ENCODE results near the gene YAE1. TPM values are rescaled to one million over a fixed set of nuclear protein-coding genes. Genes with fewer than 3 reads are reported as not detected.
A peak's percentile ranks its signal among the peaks of the same experiment; 100 is the strongest.

The YAE1 gene
- total RNA-seq, 1 experiment from 2014 or later = 39.0 TPM

- DNase-seq (ENCODE audit: low read depth) = no peak
These were observed 40.7 kb downstream of the YAE1 start for GRCh38 chr7:39606941-39607340.

GRCh38 chr7:39607865-39608264 lies 41.7 kb downstream of the YAE1 start:
- no peak for DNase-seq (ENCODE audit: low read depth)

- DNase-seq (ENCODE audit: low read depth) = no peak
These were observed 42.1 kb downstream of the YAE1 start for GRCh38 chr7:39608278-39608677.

GRCh38 chr7:39609113-39609934 lies 43.1 kb downstream of the YAE1 start:
- DNase-seq (ENCODE audit: low read depth) = no peak

- no peak for DNase-seq (ENCODE audit: low read depth)
These were observed 43.7 kb downstream of the YAE1 start for GRCh38 chr7:39609935-39610263.

GRCh38 chr7:39613577-39613976 lies 47.4 kb downstream of the YAE1 start:
- no peak for DNase-seq (ENCODE audit: low read depth)

GRCh38 chr7:39614299-39614698 lies 48.1 kb downstream of the YAE1 start:
- DNase-seq (ENCODE audit: low read depth) = no peak

- no peak for DNase-seq (ENCODE audit: low read depth)
These were observed 49.3 kb downstream of the YAE1 start for GRCh38 chr7:39615350-39615975.

- peak; percentile 51 for DNase-seq (ENCODE audit: low read depth)
These were observed 49.9 kb downstream of the YAE1 start for GRCh38 chr7:39616138-39616537.

GRCh38 chr7:39617005-39617404 lies 50.8 kb downstream of the YAE1 start:
- DNase-seq (ENCODE audit: low read depth) = no peak

- DNase-seq (ENCODE audit: low read depth) = no peak
These were observed 52.7 kb downstream of the YAE1 start for GRCh38 chr7:39618868-39619267.

- no peak for DNase-seq (ENCODE audit: low read depth)
These were observed 54.3 kb downstream of the YAE1 start for GRCh38 chr7:39620486-39620885.

- peak; percentile 88 for DNase-seq (ENCODE audit: low read depth)
These were observed 55.1 kb downstream of the YAE1 start for GRCh38 chr7:39621261-39621660.

GRCh38 chr7:39621784-39622411 lies 55.7 kb downstream of the YAE1 start:
- peak; percentile 58 for DNase-seq (ENCODE audit: low read depth)

Other genes starting within 250 kb of the YAE1 start
- gene RALA, start 57.2 kb downstream of the YAE1 start, total RNA-seq (2014; rRNA removed; shearing (Covaris generic)) = 8.5 and 15.1 TPM in 2 replicates

Data from M059J (cell line).